ENCODE measurements around the gene RARG. TPM values are rescaled to one million over a fixed set of nuclear protein-coding genes. Genes with fewer than 3 reads are reported as not detected.

RARG gene
- total RNA-seq, 1 donor from 2014 or later = 21.7 TPM

- H3K27ac Mint-ChIP-seq (ENCODE audit: unreplicated experiment) = no peak overlapping the region
- DNase-seq (ENCODE audit: low spot score) = no peak
- TF ChIP-seq, protein P1, sequence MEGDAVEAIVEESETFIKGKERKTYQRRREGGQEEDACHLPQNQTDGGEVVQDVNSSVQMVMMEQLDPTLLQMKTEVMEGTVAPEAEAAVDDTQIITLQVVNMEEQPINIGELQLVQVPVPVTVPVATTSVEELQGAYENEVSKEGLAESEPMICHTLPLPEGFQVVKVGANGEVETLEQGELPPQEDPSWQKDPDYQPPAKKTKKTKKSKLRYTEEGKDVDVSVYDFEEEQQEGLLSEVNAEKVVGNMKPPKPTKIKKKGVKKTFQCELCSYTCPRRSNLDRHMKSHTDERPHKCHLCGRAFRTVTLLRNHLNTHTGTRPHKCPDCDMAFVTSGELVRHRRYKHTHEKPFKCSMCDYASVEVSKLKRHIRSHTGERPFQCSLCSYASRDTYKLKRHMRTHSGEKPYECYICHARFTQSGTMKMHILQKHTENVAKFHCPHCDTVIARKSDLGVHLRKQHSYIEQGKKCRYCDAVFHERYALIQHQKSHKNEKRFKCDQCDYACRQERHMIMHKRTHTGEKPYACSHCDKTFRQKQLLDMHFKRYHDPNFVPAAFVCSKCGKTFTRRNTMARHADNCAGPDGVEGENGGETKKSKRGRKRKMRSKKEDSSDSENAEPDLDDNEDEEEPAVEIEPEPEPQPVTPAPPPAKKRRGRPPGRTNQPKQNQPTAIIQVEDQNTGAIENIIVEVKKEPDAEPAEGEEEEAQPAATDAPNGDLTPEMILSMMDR (IDR thresholded peaks at IDR 0.05) = no peak
- H3K27me3 Mint-ChIP-seq (ENCODE audit: low read depth) = no peaks in the 10 kb centered on the region
- H3K36me3 Mint-ChIP-seq (ENCODE audit: low read depth) = peaks cover 29% of the 10 kb centered on the region
- H3K4me1 Mint-ChIP-seq (ENCODE audit: low read depth) = peaks cover 32% of the 10 kb centered on the region
- H3K9me3 Mint-ChIP-seq (ENCODE audit: low read depth) = no peaks in the 10 kb centered on the region
- H3K4me3 Mint-ChIP-seq (ENCODE audit: unreplicated experiment) = no peak overlapping the region
Measured at GRCh38 chr12:53184828-53185227, 47.2 kb downstream of the RARG start.

GRCh38 chr12:53182903-53183302, 49.1 kb downstream of the RARG start:
- DNase-seq (ENCODE audit: low spot score) = no peak
- H3K4me3 Mint-ChIP-seq (ENCODE audit: unreplicated experiment) = peak overlapping the region; percentile 90
- H3K4me1 Mint-ChIP-seq (ENCODE audit: low read depth) = peaks cover 43% of the 10 kb centered on the region
- H3K9me3 Mint-ChIP-seq (ENCODE audit: low read depth) = no peaks in the 10 kb centered on the region
- H3K36me3 Mint-ChIP-seq (ENCODE audit: low read depth) = peaks cover 29% of the 10 kb centered on the region
- TF ChIP-seq, protein P1 (IDR thresholded peaks at IDR 0.05) = no peak
- no peak overlapping the region for H3K27ac Mint-ChIP-seq (ENCODE audit: unreplicated experiment)
- H3K27me3 Mint-ChIP-seq (ENCODE audit: low read depth) = no peaks in the 10 kb centered on the region

DNA sequence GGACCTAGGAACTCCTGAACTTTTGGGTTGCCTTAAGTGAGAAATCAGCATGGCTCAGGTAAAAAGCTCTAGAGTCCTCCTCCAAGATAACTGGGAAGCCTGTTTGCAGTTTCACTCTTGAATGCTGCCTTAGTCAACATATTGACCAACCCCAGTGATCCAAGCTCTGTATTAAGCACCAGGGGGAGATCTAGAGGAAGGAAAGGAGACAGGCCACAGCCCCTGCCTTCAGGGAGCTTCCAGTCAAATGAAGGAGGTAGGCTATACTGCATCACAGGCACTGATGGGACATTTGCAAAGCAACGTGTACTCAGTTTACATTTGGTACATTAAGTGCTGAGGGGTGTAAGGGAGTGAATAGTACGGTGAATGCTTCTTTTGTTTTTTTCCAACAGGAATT, 50.1 kb downstream of the RARG start:
- peaks cover 21% of the 10 kb centered on the region for H3K36me3 Mint-ChIP-seq (ENCODE audit: low read depth)
- H3K4me1 Mint-ChIP-seq (ENCODE audit: low read depth) = peaks cover 43% of the 10 kb centered on the region
- peak overlapping the region; percentile 90 for H3K4me3 Mint-ChIP-seq (ENCODE audit: unreplicated experiment)
- H3K9me3 Mint-ChIP-seq (ENCODE audit: low read depth) = no peaks in the 10 kb centered on the region
- TF ChIP-seq, protein P1 (IDR thresholded peaks at IDR 0.05) = no peak
- no peaks in the 10 kb centered on the region for H3K27me3 Mint-ChIP-seq (ENCODE audit: low read depth)
- no peak for DNase-seq (ENCODE audit: low spot score)
- H3K27ac Mint-ChIP-seq (ENCODE audit: unreplicated experiment) = no peak overlapping the region

DNA sequence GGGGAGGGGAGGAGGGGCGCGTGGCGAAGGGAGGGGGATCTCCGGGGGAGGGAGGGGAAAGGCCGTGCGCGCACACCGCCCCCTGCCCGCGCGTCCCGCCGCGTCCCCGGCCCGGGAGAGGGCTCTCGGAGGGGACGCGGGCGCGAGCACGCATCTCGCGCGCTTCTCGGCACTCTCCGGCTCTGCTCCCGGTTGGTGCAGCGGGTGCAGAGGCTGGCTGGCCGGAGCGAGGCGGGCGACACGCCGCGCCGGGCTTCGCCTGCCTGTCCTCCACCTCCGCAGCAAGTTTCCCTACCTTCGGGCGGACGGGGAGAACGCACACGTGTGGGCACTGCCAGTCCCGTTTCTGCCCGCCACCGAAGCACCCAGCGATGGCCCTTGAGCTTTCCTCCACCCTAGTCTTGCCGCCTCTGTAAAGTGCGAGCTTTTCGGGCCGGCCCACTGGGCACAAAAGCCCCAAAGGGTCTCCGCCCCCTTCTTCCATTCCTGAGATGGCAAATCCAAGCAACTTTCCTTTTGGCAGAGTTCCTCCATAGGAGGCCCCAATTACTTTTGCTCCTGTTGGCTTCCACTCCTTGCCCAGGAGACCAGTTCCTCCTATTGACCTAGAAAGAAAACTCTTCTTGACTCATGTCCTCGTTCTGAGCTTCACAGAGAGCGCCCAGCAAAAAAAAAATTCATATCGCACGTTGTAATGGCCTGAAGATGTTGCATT, 50.9 kb downstream of the RARG start:
- Mint-ChIP-seq H3K27me3 (ENCODE audit: low read depth) (no peaks in the 10 kb centered on the region), H3K4me1 (ENCODE audit: low read depth) (peaks cover 43% of the 10 kb centered on the region), H3K27ac (ENCODE audit: unreplicated experiment) (peak overlapping the region; percentile 86), H3K4me3 (ENCODE audit: unreplicated experiment) (peak overlapping the region; percentile 90), H3K9me3 (ENCODE audit: low read depth) (no peaks in the 10 kb centered on the region), H3K36me3 (ENCODE audit: low read depth) (peaks cover 14% of the 10 kb centered on the region)
- no peak for DNase-seq (ENCODE audit: low spot score)
- TF ChIP-seq, protein P1 (IDR thresholded peaks at IDR 0.05) = peak; percentile 46

- TF ChIP-seq, protein P1 (IDR thresholded peaks at IDR 0.05) = no peak
- Mint-ChIP-seq H3K27ac (ENCODE audit: unreplicated experiment) (peak within 1 kb of the TSS; percentile 94), H3K4me3 (ENCODE audit: unreplicated experiment) (peak within 1 kb of the TSS; percentile 90), H3K27me3 (ENCODE audit: low read depth) (no peaks in the 10 kb centered on the region), H3K4me1 (ENCODE audit: low read depth) (peaks cover 46% of the 10 kb centered on the region), H3K36me3 (ENCODE audit: low read depth) (peaks cover 8% of the 10 kb centered on the region), H3K9me3 (ENCODE audit: low read depth) (no peaks in the 10 kb centered on the region)
- DNase-seq (ENCODE audit: low spot score) = peak; percentile 99
Measured at GRCh38 chr12:53180220-53180930, 51.6 kb downstream of the RARG start, which contains the start of the genes CSAD and ZNF740. Gene CSAD (minus strand): TSS chr12:53180925. CDS start chr12:53173470, 7,455 bp downstream. Gene ZNF740 (plus strand): TSS chr12:53180722. CDS start chr12:53181984, 1,262 bp downstream.

All from chondrocyte (in vitro differentiated cells).